ENCODE measurements around the gene CKAP5.
"Not testable (repeated sequence)": the region's sequence is repeated elsewhere in the genome, so short reads cannot be mapped to it uniquely, and the experiment has no call there.

Gene CKAP5

DNA sequence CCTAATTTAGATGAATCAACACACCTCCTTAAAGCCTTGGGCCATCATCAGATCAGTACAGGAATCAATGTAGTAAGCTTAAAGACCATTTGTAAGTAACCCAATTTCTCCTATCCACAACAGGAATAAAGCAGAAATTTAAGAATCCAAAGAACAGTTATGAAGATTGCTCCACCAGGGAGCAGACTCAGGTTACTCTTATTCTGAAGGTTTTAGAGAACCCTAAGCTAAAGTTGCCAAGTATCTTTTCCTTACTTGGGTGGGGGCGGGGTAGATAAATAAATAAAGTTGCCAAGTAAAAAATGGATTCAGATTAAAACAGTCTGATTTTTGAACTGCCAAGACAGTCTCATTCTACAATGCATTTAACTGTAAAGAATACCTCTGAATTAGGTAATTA lies 18.1 kb downstream of the CKAP5 start:
- no peak overlapping the region for H3K4me3 ChIP-seq (ENCODE audit: low read depth, low read length)
- TF ChIP-seq, protein P1, sequence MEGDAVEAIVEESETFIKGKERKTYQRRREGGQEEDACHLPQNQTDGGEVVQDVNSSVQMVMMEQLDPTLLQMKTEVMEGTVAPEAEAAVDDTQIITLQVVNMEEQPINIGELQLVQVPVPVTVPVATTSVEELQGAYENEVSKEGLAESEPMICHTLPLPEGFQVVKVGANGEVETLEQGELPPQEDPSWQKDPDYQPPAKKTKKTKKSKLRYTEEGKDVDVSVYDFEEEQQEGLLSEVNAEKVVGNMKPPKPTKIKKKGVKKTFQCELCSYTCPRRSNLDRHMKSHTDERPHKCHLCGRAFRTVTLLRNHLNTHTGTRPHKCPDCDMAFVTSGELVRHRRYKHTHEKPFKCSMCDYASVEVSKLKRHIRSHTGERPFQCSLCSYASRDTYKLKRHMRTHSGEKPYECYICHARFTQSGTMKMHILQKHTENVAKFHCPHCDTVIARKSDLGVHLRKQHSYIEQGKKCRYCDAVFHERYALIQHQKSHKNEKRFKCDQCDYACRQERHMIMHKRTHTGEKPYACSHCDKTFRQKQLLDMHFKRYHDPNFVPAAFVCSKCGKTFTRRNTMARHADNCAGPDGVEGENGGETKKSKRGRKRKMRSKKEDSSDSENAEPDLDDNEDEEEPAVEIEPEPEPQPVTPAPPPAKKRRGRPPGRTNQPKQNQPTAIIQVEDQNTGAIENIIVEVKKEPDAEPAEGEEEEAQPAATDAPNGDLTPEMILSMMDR (IDR thresholded peaks at IDR 0.05; ENCODE audit: low read depth, low read length), result no peak

DNA sequence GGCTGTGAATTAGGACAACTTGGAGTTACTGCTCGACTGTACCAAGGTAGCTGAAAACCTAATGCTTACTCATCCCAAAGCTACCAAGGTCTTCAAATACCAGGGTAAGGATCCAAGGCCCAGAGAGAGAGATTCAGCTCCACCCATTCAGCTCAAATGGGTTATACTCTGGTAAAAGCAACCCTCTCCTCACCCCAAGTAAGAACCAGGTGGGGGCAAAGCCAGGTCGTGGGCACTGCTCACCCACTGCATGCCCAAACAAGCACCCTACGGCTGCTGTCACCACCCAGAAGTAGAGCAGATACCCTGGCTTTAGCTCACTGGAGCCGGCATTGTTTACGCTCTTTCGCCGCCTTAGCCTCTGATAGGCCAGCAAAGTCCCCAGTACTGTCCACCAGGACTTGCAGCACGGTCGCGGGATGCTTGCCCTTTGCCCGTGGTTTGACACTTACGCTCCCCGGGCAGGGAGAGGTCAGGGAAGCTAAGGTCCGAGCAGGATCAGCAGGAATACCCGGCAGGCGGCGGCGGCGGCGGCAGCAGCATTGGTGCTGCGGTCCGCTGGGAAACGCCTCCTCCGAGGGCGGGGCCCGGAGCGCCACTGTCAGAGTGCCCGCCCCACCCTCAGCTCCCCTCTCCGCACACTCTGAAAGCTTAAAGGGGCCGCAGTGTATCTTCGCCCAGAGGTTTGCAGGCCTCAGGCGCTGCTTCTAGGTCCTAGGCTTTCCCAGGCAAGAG lies 19.6 kb downstream of the CKAP5 start:
- TF ChIP-seq, protein P1 (IDR thresholded peaks at IDR 0.05; ENCODE audit: low read depth, low read length), result no peak
- H3K4me3 ChIP-seq (ENCODE audit: low read depth, low read length), result peak overlapping the region; percentile 65

DNA sequence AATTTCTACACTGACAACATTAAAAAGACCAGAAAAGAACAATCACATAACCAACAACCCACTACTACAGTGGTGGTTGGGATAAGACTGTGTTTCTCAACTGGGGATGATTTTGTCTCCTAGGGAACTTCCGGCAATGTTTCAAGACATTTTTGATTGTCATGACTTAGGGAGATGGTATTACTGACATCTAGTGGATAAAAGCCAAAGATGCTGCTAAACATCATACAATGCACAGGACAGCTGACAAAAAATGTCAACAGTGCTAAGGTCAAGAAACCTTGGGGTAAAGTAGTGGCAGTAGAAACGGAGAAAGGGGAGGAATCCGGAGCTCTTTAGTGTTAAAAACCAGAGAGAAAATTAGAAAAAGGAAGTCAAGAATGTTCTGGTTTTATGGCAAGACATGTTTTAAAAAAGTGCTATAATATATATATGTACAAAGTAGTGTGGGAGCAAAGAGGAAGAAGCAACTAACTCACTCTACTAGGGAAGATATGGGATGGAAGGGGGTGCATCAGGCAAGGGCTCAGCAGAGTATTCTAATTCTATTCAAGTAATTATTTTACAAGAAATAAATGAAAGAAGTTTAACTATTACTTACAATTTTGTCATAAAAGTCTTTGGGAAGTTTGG lies 37.2 kb downstream of the CKAP5 start:
- TF ChIP-seq, protein P1 (IDR thresholded peaks at IDR 0.05; ENCODE audit: low read depth, low read length), result no peak
- no peak overlapping the region for H3K4me3 ChIP-seq (ENCODE audit: low read depth, low read length)

DNA sequence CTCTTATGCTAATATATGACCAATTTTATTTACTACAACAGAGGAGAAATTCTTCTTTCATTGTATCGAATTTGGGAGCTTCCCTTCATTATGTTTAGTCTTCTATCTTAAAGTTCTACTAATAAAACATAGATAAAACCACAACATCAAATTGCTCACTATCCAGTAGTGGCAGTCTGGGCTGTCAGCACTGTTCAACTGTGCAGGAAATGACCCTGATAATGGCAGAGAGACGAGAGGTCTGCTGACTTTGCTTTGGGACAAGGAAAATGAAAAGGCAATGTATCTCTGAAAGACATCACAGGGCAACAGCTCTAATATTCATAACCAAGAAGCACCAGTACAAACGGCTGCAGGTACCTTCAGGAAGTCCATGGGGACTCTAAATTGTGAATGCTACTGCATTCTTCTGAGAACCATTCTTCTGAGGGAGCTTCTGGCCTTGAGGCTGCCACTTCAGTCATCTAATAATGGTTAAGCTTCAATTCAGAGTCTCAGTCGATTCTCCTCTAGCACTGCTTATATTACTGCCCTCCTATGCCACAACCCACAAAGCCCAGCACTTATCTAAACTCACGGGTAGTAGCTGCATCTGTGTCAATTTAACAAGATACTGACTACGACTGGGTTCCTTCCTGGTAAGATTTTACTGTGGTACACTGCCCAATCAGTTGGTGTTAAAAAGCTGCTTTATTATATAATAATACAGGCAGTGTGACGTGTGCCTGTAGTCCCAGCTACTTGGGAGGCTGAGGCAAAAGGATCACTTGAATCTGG lies 44.2 kb downstream of the CKAP5 start:
- TF ChIP-seq, protein P1 (IDR thresholded peaks at IDR 0.05; ENCODE audit: low read depth, low read length), result no peak

DNA sequence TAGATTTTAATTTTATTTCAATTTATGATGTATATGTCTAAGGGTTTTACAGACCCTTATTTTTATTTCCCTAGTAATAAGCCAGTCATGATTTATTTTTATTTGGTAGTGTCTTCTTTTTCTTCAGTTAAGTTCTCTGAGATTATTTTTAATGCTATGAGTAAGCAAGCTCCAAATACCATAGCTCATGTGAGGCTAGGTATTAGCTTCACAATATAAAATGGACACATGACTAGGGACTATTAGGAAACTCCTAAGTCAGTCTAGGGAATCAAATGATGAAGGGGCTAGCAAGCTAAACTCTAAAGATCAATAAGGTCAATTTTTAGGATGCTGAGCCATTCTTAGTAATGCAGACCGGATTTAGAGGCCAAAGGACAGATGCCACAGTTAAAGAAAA lies 45.9 kb downstream of the CKAP5 start:
- TF ChIP-seq, protein P1 (IDR thresholded peaks at IDR 0.05; ENCODE audit: low read depth, low read length), result no peak
- H3K4me3 ChIP-seq (ENCODE audit: low read depth, low read length), result no peak overlapping the region

More for the DNA sequence above, 44.2 kb downstream of the CKAP5 start:
- H3K4me3 ChIP-seq (ENCODE audit: low read depth, low read length), result no peak overlapping the region

DNA sequence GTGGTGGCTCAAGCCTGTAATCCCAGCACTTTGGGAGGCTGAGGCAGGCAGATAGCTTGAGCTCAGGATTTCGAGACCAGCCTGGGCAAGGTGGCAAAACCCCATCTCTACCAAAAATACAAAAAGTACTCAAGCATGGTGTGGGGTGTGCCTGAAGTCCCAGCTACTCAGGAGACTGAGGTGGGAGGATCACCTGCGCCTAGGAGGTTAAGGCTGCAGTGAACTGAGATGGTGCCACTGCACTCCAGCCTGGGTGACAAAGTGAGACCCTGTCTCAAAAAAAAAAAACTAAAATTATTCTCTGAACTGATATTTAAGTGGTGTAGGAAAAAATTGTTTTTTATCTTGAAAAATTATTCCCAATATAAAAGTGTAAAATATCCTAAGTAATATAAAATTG lies 46.4 kb downstream of the CKAP5 start:
- H3K4me3 ChIP-seq (ENCODE audit: low read depth, low read length), result not testable (repeated sequence)

DNA sequence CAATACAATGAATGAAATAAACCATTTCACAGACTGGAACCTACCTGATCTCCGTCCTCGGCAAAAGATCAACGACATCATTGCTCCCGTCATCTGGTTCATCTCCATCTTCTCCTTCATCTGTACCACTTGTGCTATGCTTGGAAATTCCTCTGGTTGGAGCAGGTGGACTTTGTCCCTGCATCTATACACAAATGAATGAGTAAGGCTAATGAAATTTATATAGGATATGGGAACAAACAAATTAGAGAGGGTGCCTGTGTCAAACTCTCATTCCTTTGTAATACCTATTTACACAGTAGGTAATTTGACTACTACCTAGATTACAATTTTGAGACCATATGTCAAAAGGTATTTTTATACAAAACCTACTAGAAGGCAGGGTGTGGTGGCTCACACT lies 67.7 kb downstream of the CKAP5 start:
- H3K4me3 ChIP-seq (ENCODE audit: low read depth, low read length), result no peak overlapping the region
- TF ChIP-seq, protein P1 (IDR thresholded peaks at IDR 0.05; ENCODE audit: low read depth, low read length), result no peak

All from WI38 (cell line).